Measurements from ENCODE around the gene PARD3B. TPM values are rescaled to one million over a fixed set of nuclear protein-coding genes. Genes with fewer than 3 reads are reported as not detected.

Gene PARD3B
- total RNA-seq, 4 donors from 2014 or later, result 6.5 to 17.3 (median 12.7) TPM

- no peak for DNase-seq (ENCODE audit: low spot score in 2 of 2)
- intact Hi-C loops (cut with DNase I; ENCODE audit: low total_unique reads), result no loop called here
- WGBS, 2 donors, result 62 to 70% methylated on average over 3 of the region's 3 CpGs
- no peak overlapping the region for H3K4me3 ChIP-seq (ENCODE audit: low read depth, poor library complexity, severe bottlenecking)
- TF ChIP-seq CTCF (IDR thresholded peaks at IDR 0.05) (no peak), POLR2A (IDR thresholded peaks at IDR 0.05) (no peak)
Measured at GRCh38 chr2:205361272-205361671, 816.0 kb downstream of the PARD3B start.

- intact Hi-C loops (cut with DNase I; ENCODE audit: low total_unique reads), result no loop called here
- H3K4me3 ChIP-seq (ENCODE audit: low read depth, poor library complexity, severe bottlenecking), result no peak overlapping the region
- DNase-seq (ENCODE audit: low spot score in 2 of 2), result no peak
- TF ChIP-seq POLR2A (IDR thresholded peaks at IDR 0.05), result no peak
- no peak for TF ChIP-seq CTCF (IDR thresholded peaks at IDR 0.05)
Measured at GRCh38 chr2:205361970-205362369, 816.7 kb downstream of the PARD3B start.

GRCh38 chr2:205364261-205364660 is 819.0 kb downstream of the PARD3B start:
- TF ChIP-seq POLR2A (IDR thresholded peaks at IDR 0.05) (no peak), CTCF (IDR thresholded peaks at IDR 0.05) (no peak)
- DNase-seq (ENCODE audit: low spot score in 2 of 2), result no peak
- intact Hi-C loops (cut with DNase I; ENCODE audit: low total_unique reads), result no loop called here
- 90 to 91% methylated on average over 3 of the region's 3 CpGs for WGBS, 2 donors
- no peak overlapping the region for H3K4me3 ChIP-seq (ENCODE audit: low read depth, poor library complexity, severe bottlenecking)

GRCh38 chr2:205366336-205367060 is 821.2 kb downstream of the PARD3B start:
- H3K4me3 ChIP-seq (ENCODE audit: low read depth, poor library complexity, severe bottlenecking), result no peak overlapping the region
- no peak for TF ChIP-seq POLR2A (IDR thresholded peaks at IDR 0.05)
- no peak for TF ChIP-seq CTCF (IDR thresholded peaks at IDR 0.05)
- intact Hi-C loops (cut with DNase I; ENCODE audit: low total_unique reads), result no loop called here
- 93 to 94% methylated on average over 6 of the region's 6 CpGs for WGBS, 2 donors
- no peak for DNase-seq (ENCODE audit: low spot score in 2 of 2)

- no peak for TF ChIP-seq POLR2A (IDR thresholded peaks at IDR 0.05)
- TF ChIP-seq CTCF (IDR thresholded peaks at IDR 0.05), result no peak
- intact Hi-C loops (cut with DNase I; ENCODE audit: low total_unique reads), result no loop called here
- 82 to 91% methylated on average over 2 of the region's 2 CpGs for WGBS, 2 donors
Measured at GRCh38 chr2:205367331-205367935, 822.2 kb downstream of the PARD3B start.

More at GRCh38 chr2:205367331-205367935, 822.2 kb downstream of the PARD3B start:
- DNase-seq (ENCODE audit: low spot score in 2 of 2), result no peak
- no peak overlapping the region for H3K4me3 ChIP-seq (ENCODE audit: low read depth, poor library complexity, severe bottlenecking)

Data from lower leg skin (tissue), 4 donors.